Memory B cell (primary cell): Measurements from ENCODE around the gene WNK3.

ENCODE experiments used
- ATAC-seq: fragments of 150-1000 bp; cut with Tn5 transposase; 2 replicates; pipeline ENCODE4 v1.10.0; 2021; ENCODE audit warnings: low read depth, mild to moderate bottlenecking, moderate library complexity
- DNase-seq, 2 donors: peaks; one replicate each; pipeline ENCODE4 v3.0.0; 2022; ENCODE audit warnings: low spot score in 2 of 2
- H3K27ac Mint-ChIP-seq: one replicate; pipeline ENCODE4 v1.8.0; 2022; ENCODE audit warnings: mild to moderate bottlenecking, moderate library complexity, mixed read lengths
- H3K27me3 Mint-ChIP-seq: one replicate; pipeline ENCODE4 v1.8.0; 2022; ENCODE audit warnings: mixed read lengths
- H3K36me3 Mint-ChIP-seq: one replicate; pipeline ENCODE4 v1.8.0; 2022; ENCODE audit warnings: mild to moderate bottlenecking, mixed read lengths
- H3K4me1 Mint-ChIP-seq: one replicate; pipeline ENCODE4 v1.8.0; 2022; ENCODE audit warnings: mixed read lengths
- H3K4me3 Mint-ChIP-seq: one replicate; pipeline ENCODE4 v1.8.0; 2022; ENCODE audit warnings: mild to moderate bottlenecking, moderate library complexity, mixed read lengths
- H3K9me3 Mint-ChIP-seq: one replicate; pipeline ENCODE4 v1.8.0; 2022; ENCODE audit warnings: mixed read lengths

WNK3 gene

DNA sequence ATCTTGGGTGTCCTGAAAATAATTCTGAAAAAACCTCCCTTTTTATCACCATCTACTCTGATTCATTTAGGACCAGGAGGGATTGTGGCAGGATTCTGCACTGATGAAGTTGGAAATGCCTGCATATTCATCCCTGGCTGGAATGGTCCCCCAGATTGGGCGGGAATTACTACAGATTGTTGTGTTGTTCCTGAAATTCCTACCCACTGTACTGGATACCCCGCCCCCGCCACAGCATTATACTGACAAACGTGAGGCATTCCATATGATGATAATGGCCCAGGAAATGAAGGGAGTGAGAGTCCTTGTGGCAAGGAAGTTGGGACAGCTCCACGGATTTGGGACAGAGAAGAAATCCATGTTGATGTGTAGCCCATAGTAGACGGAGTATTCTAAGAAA lies 159.6 kb downstream of the WNK3 start:
- peaks cover 2% of the 10 kb centered on the region for H3K36me3 Mint-ChIP-seq
- no peaks in the 10 kb centered on the region for H3K4me1 Mint-ChIP-seq
- DNase-seq, result no peak
- peaks cover 6% of the 10 kb centered on the region for H3K27me3 Mint-ChIP-seq
- H3K4me3 Mint-ChIP-seq, result no peak overlapping the region
- H3K9me3 Mint-ChIP-seq, result no peaks in the 10 kb centered on the region
- no peak overlapping the region for H3K27ac Mint-ChIP-seq
- no peak for ATAC-seq

DNA sequence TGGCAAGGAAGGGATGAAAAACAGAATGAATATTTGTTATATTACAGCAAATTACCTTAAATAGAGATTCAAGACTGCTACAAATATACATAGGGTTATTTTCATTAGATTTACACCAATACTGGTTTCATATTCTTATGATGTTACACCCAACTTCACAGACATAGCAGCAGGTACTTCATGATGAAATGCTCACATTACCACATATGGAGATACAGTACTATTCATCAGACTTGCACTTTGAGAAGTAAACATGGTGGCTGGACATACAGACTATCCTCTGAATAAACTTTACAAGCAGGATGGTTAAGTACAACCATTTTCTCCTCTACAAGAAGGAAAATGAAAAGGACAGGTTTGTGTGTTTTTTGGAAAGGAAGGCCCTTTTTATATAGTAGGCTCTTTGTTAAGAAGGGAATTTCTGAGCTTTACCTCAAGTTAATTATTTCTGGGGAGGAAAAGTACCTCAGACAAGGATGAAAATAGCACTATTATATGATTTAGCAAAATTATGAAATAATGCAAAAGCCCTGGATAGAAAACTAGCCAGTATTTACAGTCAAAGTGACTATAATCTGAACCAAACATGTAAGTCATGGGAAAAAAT lies 162.8 kb downstream of the WNK3 start:
- Mint-ChIP-seq H3K27me3 (peaks cover 4% of the 10 kb centered on the region), H3K4me1 (no peaks in the 10 kb centered on the region), H3K9me3 (no peaks in the 10 kb centered on the region), H3K36me3 (peaks cover 2% of the 10 kb centered on the region), H3K4me3 (no peak overlapping the region), H3K27ac (no peak overlapping the region)
- ATAC-seq (no peak), DNase-seq (no peak)

DNA sequence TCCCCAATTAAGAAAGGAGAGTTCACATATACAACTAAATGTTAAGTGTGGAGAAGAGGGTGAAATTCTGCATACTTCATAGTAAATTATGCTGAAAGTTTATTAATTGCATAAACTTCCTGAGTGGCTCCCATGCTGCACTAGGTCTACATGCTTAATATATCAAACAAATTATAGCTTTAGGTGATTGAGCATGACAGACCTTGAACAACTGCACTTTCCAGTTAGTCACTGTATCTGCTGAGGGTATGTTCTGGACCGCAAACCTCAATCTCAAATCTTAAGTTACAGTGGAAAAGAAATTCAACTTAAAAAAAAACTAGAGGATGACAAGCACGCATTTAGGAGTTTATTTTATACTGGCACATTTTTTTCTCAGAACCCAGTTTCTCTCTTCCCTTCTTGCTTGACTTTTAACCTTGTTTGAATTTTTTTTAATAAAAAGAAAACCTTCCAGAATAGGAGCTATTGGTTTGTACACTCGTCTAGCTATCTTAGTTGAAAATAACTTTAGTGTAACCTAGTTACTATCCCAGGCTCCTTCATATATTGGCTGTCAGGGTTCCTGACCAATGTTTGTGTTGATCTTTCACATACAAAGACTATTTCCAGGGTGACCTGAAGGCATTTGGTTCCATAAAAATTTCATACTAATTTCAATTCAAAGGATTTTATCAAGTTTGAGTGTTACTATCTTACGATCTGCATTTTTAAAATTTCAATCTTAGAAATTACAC lies 164.6 kb downstream of the WNK3 start:
- no peak for ATAC-seq
- H3K4me3 Mint-ChIP-seq, result no peak overlapping the region
- H3K27ac Mint-ChIP-seq, result no peak overlapping the region
- no peak for DNase-seq
- no peaks in the 10 kb centered on the region for H3K27me3 Mint-ChIP-seq
- H3K36me3 Mint-ChIP-seq, result no peaks in the 10 kb centered on the region
- no peaks in the 10 kb centered on the region for H3K9me3 Mint-ChIP-seq
- no peaks in the 10 kb centered on the region for H3K4me1 Mint-ChIP-seq

- H3K4me1 Mint-ChIP-seq, result peaks cover 24% of the 10 kb centered on the region
- no peak overlapping the region for H3K4me3 Mint-ChIP-seq
- no peaks in the 10 kb centered on the region for H3K27me3 Mint-ChIP-seq
Measured at GRCh38 chrX:54184474-54184873, 173.4 kb downstream of the WNK3 start.

GRCh38 chrX:54182864-54183613 lies 174.8 kb downstream of the WNK3 start, which contains the start of gene FAM120C:
Gene FAM120C (minus strand): TSS chrX:54183254. CDS start chrX:54183198, 56 bp downstream.
- peaks cover 4% of the 10 kb centered on the region for H3K36me3 Mint-ChIP-seq
- H3K4me3 Mint-ChIP-seq, result peak within 1 kb of the TSS; percentile 87
- H3K27me3 Mint-ChIP-seq, result no peaks in the 10 kb centered on the region
- peak within 1 kb of the TSS; percentile 72 for H3K27ac Mint-ChIP-seq
- DNase-seq (peak; percentile 11 to 37), ATAC-seq (peak; percentile 64)
- no peaks in the 10 kb centered on the region for H3K9me3 Mint-ChIP-seq
- H3K4me1 Mint-ChIP-seq, result peaks cover 27% of the 10 kb centered on the region

More at GRCh38 chrX:54184474-54184873, 173.4 kb downstream of the WNK3 start:
- H3K9me3 Mint-ChIP-seq, result no peaks in the 10 kb centered on the region
- DNase-seq (no peak), ATAC-seq (no peak)
- peaks cover 4% of the 10 kb centered on the region for H3K36me3 Mint-ChIP-seq
- H3K27ac Mint-ChIP-seq, result no peak overlapping the region

GRCh38 chrX:54182194-54182863 lies 175.5 kb downstream of the WNK3 start:
- peaks cover 33% of the 10 kb centered on the region for H3K4me1 Mint-ChIP-seq
- H3K4me3 Mint-ChIP-seq, result peak overlapping the region; percentile 87
- H3K36me3 Mint-ChIP-seq, result peaks cover 4% of the 10 kb centered on the region
- peak overlapping the region; percentile 42 for H3K27ac Mint-ChIP-seq
- ATAC-seq (peak; percentile 77), DNase-seq (peak; percentile 35 to 44)
- H3K9me3 Mint-ChIP-seq, result no peaks in the 10 kb centered on the region
- H3K27me3 Mint-ChIP-seq, result no peaks in the 10 kb centered on the region

DNA sequence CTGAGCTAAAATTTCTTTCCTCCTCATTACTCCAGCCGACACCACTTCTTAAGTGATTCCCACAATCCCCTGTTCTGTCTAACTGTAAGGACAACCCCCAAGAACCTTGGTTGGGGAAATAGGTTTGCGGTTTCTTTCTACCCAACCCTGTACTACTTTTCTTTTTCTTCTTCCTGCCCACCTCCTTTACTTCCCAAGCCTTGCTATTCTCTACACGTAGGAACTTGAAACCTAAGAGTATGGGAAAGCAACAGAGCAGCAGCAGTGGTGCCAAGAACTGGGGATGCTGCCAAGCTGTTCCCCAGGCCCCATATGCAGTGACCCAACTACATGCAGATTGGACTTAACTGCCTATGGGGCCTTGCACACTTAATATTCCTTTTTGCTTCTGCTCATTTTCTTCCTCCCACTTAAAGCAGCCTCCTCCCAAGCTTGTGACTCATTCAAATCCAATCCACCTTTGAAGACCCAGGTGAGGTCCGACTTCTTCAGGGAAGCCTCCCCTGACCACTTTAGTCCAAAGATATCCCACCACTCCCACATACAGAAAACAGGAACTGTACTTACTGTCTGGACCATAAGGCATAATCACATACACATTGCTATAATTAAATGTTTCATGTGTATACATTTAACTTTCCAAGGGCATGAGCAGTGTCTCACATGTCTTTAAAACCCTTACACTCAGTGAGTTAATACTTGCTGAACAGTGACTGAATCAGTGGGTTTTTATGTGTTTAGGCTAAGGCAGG lies 176.5 kb downstream of the WNK3 start:
- H3K36me3 Mint-ChIP-seq, result peaks cover 8% of the 10 kb centered on the region
- no peaks in the 10 kb centered on the region for H3K9me3 Mint-ChIP-seq
- no peak overlapping the region for H3K27ac Mint-ChIP-seq
- H3K4me1 Mint-ChIP-seq, result peaks cover 40% of the 10 kb centered on the region
- DNase-seq, result no peak
- no peaks in the 10 kb centered on the region for H3K27me3 Mint-ChIP-seq
- ATAC-seq, result no peak
- peak overlapping the region; percentile 87 for H3K4me3 Mint-ChIP-seq

GRCh38 chrX:54180403-54180802 lies 177.4 kb downstream of the WNK3 start:
- Mint-ChIP-seq H3K9me3 (no peaks in the 10 kb centered on the region), H3K27me3 (no peaks in the 10 kb centered on the region), H3K4me1 (peaks cover 40% of the 10 kb centered on the region), H3K36me3 (peaks cover 8% of the 10 kb centered on the region), H3K4me3 (peak overlapping the region; percentile 39), H3K27ac (no peak overlapping the region)
- no peak for ATAC-seq
- no peak for DNase-seq

- Mint-ChIP-seq H3K9me3 (peaks cover 1% of the 10 kb centered on the region), H3K4me1 (peaks cover 47% of the 10 kb centered on the region), H3K27me3 (no peaks in the 10 kb centered on the region), H3K27ac (peak overlapping the region; percentile 8), H3K36me3 (peaks cover 18% of the 10 kb centered on the region), H3K4me3 (no peak overlapping the region)
- DNase-seq (no peak), ATAC-seq (no peak)
Measured at GRCh38 chrX:54178100-54178940, 179.5 kb downstream of the WNK3 start.

- peaks cover 18% of the 10 kb centered on the region for H3K36me3 Mint-ChIP-seq
- H3K4me3 Mint-ChIP-seq, result no peak overlapping the region
- ATAC-seq (no peak), DNase-seq (no peak)
- H3K9me3 Mint-ChIP-seq, result peaks cover 1% of the 10 kb centered on the region
- no peaks in the 10 kb centered on the region for H3K27me3 Mint-ChIP-seq
- no peak overlapping the region for H3K27ac Mint-ChIP-seq
- peaks cover 47% of the 10 kb centered on the region for H3K4me1 Mint-ChIP-seq
Measured at GRCh38 chrX:54177306-54177705, 180.5 kb downstream of the WNK3 start.

DNA sequence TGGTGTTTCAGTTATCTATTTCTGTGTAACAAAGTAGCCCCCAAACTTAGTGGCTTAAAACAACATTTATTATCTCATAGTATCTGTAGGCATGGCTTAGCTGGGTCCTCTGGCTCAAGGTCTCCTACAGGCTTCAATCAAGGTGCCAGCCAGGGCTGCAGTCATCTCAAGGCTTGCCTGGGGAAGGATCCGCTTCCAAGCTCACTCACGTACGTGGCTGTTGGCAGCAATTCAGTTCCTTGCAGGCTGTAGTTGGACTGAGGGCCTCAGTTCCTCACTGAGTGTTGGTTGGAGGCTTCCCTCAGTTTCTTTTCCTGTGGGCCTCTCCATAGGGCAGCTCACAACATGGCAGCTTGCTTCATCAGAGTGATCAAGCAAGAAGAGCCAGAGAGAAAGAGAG lies 184.1 kb downstream of the WNK3 start:
- DNase-seq (no peak), ATAC-seq (no peak)
- peaks cover 23% of the 10 kb centered on the region for H3K4me1 Mint-ChIP-seq
- H3K27ac Mint-ChIP-seq, result no peak overlapping the region
- no peak overlapping the region for H3K4me3 Mint-ChIP-seq
- no peaks in the 10 kb centered on the region for H3K27me3 Mint-ChIP-seq
- H3K9me3 Mint-ChIP-seq, result peaks cover 1% of the 10 kb centered on the region
- H3K36me3 Mint-ChIP-seq, result peaks cover 14% of the 10 kb centered on the region

- Mint-ChIP-seq H3K4me3 (no peak overlapping the region), H3K36me3 (peaks cover 14% of the 10 kb centered on the region), H3K27me3 (no peaks in the 10 kb centered on the region), H3K27ac (no peak overlapping the region), H3K9me3 (peaks cover 1% of the 10 kb centered on the region), H3K4me1 (peaks cover 18% of the 10 kb centered on the region)
- DNase-seq, result no peak
- no peak for ATAC-seq
Measured at GRCh38 chrX:54172455-54172854, 185.4 kb downstream of the WNK3 start.
